DND-41 (cell line): Measurements from ENCODE around the gene PTPRN2.

Source experiments
- CTCF ChIP-seq: IDR thresholded peaks from 2 replicates; pipeline ENCODE4 v1.5.1; 2012; ENCODE audit warnings: borderline replicate concordance, low read length, moderate library complexity, mild to moderate bottlenecking; ENCODE audit not compliant: poor library complexity, severe bottlenecking; ENCODE audit errors: extremely low read depth
- EZH2 ChIP-seq: IDR thresholded peaks from 3 replicates; pipeline ENCODE4 v1.6.1; 2012; ENCODE audit warnings: borderline replicate concordance, low read depth, mild to moderate bottlenecking, moderate library complexity, low read length, inconsistent platforms; ENCODE audit not compliant: severe bottlenecking

DNA sequence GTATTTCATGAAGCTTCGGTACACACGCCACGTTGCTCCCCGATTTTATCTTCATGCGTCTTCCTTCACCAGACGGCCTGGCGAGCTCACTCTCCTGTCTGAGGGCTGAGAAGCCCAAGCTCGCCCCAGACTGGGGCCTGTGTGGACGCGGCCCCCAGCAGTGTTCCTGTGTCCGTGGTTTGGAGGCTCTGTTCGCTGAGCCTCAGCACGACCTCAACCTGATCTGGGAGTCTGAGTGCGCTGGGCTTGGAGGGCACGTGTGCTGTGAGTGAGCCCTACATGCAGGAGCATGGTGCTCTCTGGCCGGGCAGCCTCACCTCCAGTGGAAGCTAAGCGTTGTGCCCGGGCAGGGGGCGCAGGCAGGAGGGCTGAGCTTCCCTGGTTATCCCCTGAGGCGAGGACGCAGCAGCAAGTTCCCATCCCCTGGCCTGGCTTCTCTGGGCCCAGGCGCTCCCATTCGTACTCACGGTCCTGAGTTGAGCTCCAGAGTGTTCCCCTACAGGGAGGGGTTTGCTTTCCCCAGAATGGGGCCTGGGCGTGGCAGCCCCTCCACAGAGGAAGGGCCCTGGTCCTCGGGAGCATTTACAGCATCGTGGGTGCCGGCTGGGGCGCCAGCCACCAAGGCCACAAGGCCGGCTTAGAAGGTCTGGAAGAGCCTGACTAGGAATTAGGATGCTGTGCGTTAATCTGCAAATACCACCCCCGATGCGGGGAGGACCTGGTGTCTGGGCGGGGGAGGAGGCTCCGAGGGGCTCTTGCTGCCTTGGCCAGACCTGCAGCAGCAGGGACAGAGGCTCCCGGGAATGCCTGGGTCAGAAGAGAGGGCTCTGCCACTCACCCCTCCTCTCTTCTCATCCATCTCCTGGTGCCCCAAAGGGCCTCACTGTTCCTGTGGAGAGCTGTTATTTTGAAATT, 850.2 kb downstream of the PTPRN2 start:
- no peak for TF ChIP-seq CTCF
- no peak for TF ChIP-seq EZH2
